C4-2B (cell line): ENCODE data around the gene FHIT.

Experiments used
- H3K27ac ChIP-seq: fragments of 450-650 bp; 2 replicates; pipeline ENCODE4 v1.5.1; 2017
- CTCF ChIP-seq: fragments of 450-650 bp; conservative IDR thresholded peaks from 2 replicates; pipeline ENCODE4 v1.5.1; 2017; ENCODE audit warnings: mild to moderate bottlenecking
- ZFX ChIP-seq: fragments of 450-650 bp; IDR thresholded peaks from 2 replicates; pipeline ENCODE4 v1.6.1; 2017

FHIT gene

GRCh38 chr3:61233746-61234145, 17.5 kb downstream of the FHIT start:
- no peak for TF ChIP-seq CTCF
- no peak for TF ChIP-seq ZFX
- H3K27ac ChIP-seq, result no peak overlapping the region

- peak overlapping the region; percentile 43 for H3K27ac ChIP-seq
- no peak for TF ChIP-seq ZFX
- no peak for TF ChIP-seq CTCF
Observed at GRCh38 chr3:61231693-61232092, 19.6 kb downstream of the FHIT start.

- H3K27ac ChIP-seq, result no peak overlapping the region
- TF ChIP-seq CTCF, result no peak
Observed at GRCh38 chr3:61227799-61228198, 23.5 kb downstream of the FHIT start.

GRCh38 chr3:61226166-61226686, 25.0 kb downstream of the FHIT start:
- TF ChIP-seq ZFX (no peak), CTCF (no peak)
- no peak overlapping the region for H3K27ac ChIP-seq

- TF ChIP-seq CTCF, result no peak
- no peak for TF ChIP-seq ZFX
- H3K27ac ChIP-seq, result no peak overlapping the region
Observed at GRCh38 chr3:61224823-61225222, 26.4 kb downstream of the FHIT start.

- no peak overlapping the region for H3K27ac ChIP-seq
- TF ChIP-seq ZFX (no peak), CTCF (no peak)
Observed at GRCh38 chr3:61223451-61223850, 27.8 kb downstream of the FHIT start.

GRCh38 chr3:61222467-61222866, 28.8 kb downstream of the FHIT start:
- TF ChIP-seq ZFX (0 out of 2 replicates have a peak, but pooled peaks have one; percentile 13), CTCF (no peak)
- no peak overlapping the region for H3K27ac ChIP-seq
